GM12892 (cell line): Measurements from ENCODE around the gene MGMT.

Experiments used
- POLR2A ChIP-seq: IDR thresholded peaks from 2 replicates; pipeline ENCODE4 v1.6.1; 2011; ENCODE audit warnings: low read depth, low read length, control low read depth
- TAF1 ChIP-seq: IDR thresholded peaks from 2 replicates; pipeline ENCODE4 v1.6.1; 2011; ENCODE audit warnings: low read depth, mild to moderate bottlenecking, control low read depth, low read length, borderline replicate concordance

GRCh38 chr10:129546106-129546505, 79.1 kb downstream of the MGMT start:
- no peak for TF ChIP-seq POLR2A
- TF ChIP-seq TAF1 = no peak
